ENCODE measurements around the gene PGAP2.

GRCh38 chr11:3797329-3798090, 10.8 kb upstream of the PGAP2 start, which contains the start of gene NUP98:
- TF ChIP-seq CTCF (IDR thresholded peaks at IDR 0.05) (peak in 1 of 3 donors; percentile 38), POLR2AphosphoS5 (IDR thresholded peaks at IDR 0.05) (peak; percentile 97 to 99 (median 98)), POLR2A (IDR thresholded peaks at IDR 0.05) (peak; percentile 98)
